Middle frontal gyrus (tissue), 1 donor: ENCODE data around the gene C20orf141.
"Not testable (repeated sequence)": the region's sequence is repeated elsewhere in the genome, so short reads cannot be mapped to it uniquely, and the experiment has no call there.

ENCODE experiments used
- DNase-seq: peaks from one replicate; pipeline ENCODE4 v3.0.0-alpha.2; 2015; ENCODE audit warnings: low spot score; ENCODE audit errors: extremely low spot score

The C20orf141 gene

DNA sequence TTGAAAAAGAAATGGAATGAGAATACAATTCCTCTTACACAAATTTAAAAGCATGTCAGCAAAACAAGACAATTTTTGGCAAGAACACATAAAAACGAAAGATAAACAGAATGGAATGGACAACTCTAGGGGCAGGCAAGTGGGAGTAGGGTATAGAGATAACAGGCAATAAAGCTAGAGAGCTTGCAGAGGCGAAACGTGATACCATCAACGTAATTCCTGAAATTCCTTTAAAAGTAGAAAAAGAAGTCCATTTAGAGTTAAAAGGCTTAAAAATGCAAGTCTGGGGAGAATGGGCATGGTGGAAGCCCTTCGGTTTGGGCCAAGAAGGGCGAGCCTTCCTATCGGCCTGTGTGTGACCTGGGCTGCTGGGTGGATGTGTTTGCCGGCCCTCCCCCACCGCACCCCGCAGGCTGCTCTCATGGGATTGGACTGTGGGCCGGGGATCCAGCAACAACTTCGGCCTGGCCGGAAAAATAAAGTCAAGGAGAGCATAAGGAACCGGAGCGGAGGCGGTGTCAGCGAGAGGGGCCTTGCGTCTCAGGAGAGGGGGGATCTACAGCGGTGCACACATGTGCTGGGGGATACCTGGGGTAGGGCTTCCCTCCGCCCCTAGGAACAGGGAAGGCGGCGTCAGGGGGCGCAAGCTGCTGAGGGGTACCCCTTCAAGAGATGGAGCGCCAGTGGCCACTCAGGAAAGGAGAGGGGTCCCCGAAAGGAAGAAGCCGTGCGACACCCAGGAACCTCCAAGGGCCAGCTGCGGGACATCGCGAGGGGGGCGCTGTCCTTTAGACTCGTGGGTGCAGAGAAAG lies 5.5 kb downstream of the C20orf141 start:
- DNase-seq = no peak

DNA sequence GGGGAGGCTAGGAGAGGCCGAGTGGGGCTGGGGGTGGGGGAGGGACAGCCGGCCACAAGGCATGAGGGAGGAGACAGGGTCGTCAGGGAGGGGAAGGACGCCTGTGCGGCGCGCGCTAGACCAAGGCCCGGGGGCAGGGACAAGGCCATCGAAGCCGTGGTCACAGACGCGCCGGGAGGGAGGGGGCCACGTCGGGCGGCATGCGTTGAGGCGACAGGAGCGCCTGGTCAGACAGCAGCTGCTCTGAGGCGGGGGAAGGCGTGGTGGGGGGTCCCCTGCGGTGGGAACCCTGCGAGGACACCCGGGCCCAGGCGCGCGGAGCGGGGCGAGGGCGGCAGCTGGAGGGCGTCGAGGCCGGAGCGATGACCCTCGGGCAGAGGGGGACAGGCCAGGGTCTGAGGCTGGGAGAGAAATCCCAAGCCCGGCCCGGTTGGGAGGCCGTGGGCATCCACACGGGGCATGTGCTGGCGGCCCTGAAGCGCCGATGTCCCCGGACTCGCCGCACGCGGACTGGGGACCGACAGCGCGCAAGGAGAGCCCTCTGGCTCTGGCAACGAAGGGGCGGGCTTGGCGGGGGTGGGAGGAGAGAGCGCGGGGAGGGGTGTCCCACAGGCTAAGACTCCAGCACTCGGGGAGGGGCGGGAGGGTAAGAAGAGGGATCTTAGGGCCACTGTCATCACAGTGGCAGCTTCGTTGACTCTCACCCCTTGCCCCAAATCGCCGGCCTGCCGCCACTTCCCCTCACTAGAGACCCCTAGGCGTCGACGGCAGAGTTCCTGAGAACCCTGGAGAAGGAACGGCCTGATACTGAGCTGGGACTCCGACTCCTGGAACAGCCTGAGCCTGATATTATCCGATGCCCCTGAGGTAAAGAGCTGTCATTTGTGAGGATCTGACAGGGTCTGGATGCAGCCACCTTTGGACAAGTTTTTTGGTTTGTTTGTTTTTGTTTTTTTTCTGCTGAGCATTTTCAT lies 6.4 kb downstream of the C20orf141 start:
- DNase-seq = no peak

GRCh38 chr20:2822073-2822472 lies 7.3 kb downstream of the C20orf141 start:
- DNase-seq = no peak

GRCh38 chr20:2825761-2826160 lies 11.0 kb downstream of the C20orf141 start:
- DNase-seq = no peak

GRCh38 chr20:2826655-2827054 lies 11.9 kb downstream of the C20orf141 start:
- DNase-seq = no peak

- DNase-seq = no peak
Observed at GRCh38 chr20:2829376-2829775, 14.6 kb downstream of the C20orf141 start.

DNA sequence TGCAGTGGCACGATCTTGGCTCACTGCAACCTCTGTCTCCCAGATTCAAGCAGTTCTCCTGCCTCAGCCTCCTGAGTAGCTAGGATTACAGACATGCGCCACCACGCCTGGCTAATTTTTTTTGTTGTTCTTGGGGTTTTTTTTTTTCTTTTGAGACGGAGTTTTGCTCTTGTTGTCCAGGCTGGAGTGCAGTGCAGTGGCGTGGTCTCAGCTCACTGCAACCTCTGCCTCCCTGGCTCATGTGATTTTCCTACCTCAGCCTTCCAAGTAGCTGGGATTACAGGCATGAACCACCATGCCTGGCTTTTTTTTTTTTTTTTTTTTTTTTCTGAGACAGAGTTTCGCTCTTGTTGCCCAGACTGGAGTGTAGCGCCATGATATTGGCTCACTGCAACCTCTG lies 16.4 kb downstream of the C20orf141 start:
- not testable (repeated sequence) for DNase-seq

DNA sequence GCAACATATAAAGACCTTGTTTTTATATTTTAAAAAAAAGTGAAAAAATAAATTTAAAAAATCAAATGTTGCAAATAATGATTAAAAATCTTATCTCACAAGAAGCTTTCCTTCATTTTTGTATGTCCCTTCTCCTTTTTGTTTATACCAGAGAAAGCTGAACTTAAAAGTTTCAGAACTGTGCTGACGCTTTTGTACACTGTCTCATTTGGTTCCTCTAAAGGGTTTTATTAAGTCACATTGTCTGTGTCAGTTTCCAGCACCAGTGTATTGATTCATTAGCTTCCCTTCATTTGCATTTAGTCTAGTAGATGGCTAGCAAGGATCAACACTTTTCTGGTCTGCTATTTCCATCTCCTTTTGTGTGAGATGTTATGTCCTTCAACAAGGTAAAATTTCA lies 19.0 kb downstream of the C20orf141 start:
- DNase-seq = no peak

DNA sequence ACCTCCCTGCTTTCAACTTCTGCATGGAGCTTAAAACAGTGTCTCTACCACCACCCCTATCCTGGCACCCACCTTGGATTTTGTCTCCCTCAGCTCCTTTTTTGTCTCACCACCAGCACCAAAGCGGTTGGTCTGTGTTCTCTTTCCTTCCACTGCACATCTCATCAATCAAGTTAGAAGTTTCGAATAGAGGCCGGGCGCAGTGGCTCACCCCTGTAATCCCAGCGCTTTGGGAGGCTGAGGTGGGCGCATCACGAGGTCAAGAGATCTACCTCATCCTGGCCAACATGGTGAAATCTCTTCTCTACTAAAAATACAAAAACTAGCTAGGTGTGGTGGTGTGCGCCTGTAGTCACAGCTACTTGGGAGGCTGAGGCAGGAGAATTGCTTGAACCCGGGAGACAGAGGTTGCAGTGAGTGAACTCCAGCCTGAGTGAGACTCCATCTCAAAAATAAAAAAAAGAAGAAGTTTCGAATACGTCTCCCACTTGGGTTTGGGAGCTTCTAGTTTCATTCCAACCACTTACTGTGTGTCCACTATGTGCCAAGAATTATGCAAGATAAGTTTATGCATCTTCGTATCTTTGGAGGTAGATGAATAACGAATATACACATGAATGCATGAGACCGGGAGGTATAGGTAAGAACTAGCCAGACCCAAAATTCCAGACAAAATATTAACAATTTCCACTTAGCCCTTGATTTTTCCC lies 19.8 kb downstream of the C20orf141 start:
- no peak for DNase-seq

- no peak for DNase-seq
Observed at GRCh38 chr20:2835331-2835796, 20.6 kb downstream of the C20orf141 start.

GRCh38 chr20:2836035-2836434 lies 21.2 kb downstream of the C20orf141 start:
- no peak for DNase-seq

GRCh38 chr20:2837221-2837960 lies 22.6 kb downstream of the C20orf141 start:
- DNase-seq = no peak

- no peak for DNase-seq
Observed at GRCh38 chr20:2838170-2838797, 23.5 kb downstream of the C20orf141 start.

DNA sequence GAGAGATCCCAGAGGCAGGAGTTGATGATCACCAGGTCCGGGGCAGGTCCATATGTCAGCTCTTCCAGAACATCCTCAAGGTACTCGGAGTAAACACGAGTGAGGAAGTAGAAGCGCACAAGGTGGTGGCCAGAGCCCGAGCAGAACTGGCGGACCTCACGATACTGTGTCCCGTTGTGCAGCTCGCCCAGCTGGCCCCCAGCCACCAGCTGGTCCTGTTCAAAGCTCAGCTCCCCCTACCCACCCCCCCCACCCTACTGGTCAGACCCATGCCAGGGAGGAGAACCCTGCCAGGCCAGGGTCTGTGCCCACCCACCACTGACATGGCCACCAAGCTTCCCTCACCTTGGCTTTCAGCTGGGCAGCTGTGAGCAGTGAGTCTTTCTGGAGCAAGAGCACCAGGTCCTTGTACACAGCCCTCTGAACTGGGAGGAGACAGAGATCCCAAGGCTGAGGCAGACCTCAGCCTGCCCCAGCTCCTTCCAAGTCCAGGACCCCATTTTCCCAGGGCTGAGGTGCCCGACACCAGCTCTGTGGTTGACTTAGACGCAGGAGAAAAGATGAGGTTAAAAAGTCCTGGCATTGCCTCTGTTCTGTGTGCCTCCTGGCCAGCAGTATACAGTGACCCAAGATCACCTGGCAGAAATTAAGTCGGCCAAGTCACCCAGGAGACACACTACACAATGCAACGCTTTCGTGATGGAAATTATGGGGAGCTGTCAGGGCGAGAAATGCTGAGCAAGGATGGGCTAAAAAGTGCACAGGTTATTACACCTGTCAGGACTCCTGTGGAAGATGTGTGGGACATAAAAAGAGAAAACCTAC lies 24.3 kb downstream of the C20orf141 start:
- no peak for DNase-seq

GRCh38 chr20:2839732-2840137 lies 24.9 kb downstream of the C20orf141 start:
- no peak for DNase-seq

DNA sequence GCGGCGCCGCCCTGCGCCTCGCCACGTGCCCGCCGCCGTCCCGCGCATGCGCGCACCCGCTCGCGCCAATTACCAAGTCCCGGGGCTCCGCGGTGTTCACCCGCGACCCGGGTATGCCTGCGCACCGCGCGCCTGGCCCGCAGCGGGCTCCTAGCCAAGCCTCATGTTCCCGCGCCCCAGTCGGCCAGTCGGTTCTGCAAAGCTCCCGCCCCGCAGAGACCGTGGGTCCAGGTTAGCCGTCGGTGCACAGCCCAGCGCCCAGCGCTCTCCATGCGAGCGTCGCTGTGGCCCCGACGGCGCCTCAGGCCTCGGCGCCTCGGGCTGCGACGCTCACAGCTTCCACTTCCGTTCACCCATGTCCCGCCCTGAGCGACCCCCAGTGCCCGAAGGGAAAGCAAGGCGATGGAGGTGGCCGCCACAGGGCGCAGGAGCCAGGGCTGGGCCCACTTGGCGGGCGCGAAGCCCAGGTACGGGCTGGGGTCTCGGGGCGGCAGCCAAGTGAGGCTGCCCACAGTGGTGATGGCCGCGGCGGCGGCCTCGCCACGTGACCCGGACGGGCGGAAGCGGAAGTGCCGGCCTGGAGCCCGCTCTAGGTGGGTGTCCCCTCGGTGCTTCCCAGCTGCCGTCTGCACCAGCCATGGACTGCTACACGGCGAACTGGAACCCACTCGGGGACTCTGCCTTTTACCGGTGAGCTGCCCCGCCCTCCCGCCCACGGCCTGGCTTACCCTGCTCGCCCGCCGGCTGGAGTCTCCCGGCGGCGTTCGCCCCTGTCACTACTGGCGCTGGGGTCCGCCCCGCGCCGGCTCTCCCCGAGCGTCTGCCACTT lies 25.6 kb downstream of the C20orf141 start, which contains the start of the genes PCED1A and VPS16:
PCED1A (minus strand) TSS at position 518 of the 829 bp plus-strand sequence. CDS start 743 bp downstream, outside the sequence.
VPS16 (plus strand) TSS at position 608 of the 829 bp plus-strand sequence; CDS start at position 638, 30 bp downstream.
- peak; percentile 66 for DNase-seq

GRCh38 chr20:2840967-2841531 lies 26.3 kb downstream of the C20orf141 start:
- DNase-seq = no peak

DNA sequence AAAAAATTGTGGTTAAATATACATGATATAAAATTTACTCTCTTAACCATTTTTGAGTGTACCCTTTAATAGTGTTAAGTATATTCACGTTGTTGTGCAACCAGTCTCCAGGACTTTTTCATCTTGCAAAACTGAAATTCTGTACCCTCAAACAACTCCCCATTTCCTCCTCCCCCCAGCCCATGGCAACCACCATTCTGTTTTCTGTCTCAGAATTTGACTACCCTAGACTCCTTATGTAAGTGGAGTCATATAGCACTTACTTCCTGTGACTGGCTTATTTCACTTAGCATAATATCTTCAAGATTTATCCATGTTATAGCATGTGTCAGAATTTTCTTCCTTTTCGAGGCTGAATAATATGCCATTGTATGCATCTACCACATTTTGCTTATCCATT lies 30.8 kb downstream of the C20orf141 start:
- DNase-seq = no peak
